NCI-H2196 treated with DMSO at 0.1 percent for 48 hours (cell line): Measurements from ENCODE around the gene PID1.

Source experiments
- DNase-seq: peaks from one replicate; lab custom pipeline; 2025; ENCODE audit not compliant: unreplicated experiment; lab: John Stamatoyannopoulos, UW

The PID1 gene

GRCh38 chr2:229127471-229127870, 143.6 kb downstream of the PID1 start:
- no peak for DNase-seq

GRCh38 chr2:229126066-229126465, 145.0 kb downstream of the PID1 start:
- DNase-seq: no peak

- DNase-seq: no peak
Observed at GRCh38 chr2:229124136-229124535, 147.0 kb downstream of the PID1 start.

GRCh38 chr2:229118927-229119326, 152.2 kb downstream of the PID1 start:
- DNase-seq: no peak

DNA sequence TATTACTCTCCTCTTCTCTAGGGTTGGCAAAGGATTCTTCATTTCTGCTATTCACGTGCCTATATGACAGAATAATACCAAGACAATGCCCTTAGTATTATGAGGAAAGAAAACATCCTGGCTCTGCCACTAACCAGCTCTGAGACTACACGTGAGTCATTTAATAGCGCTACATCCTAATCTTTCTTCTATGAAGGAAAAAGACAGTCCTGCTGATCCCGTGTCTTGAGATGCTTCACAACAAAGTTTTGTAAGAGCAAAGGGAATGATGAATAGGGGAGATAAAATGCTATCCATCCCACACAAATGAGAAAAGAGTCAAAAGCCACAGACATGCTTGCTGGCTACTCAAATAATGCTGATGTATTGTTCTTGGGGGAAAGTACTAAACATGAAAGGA, 152.8 kb downstream of the PID1 start:
- DNase-seq: no peak

- no peak for DNase-seq
Observed at GRCh38 chr2:229111744-229112143, 159.3 kb downstream of the PID1 start.

DNA sequence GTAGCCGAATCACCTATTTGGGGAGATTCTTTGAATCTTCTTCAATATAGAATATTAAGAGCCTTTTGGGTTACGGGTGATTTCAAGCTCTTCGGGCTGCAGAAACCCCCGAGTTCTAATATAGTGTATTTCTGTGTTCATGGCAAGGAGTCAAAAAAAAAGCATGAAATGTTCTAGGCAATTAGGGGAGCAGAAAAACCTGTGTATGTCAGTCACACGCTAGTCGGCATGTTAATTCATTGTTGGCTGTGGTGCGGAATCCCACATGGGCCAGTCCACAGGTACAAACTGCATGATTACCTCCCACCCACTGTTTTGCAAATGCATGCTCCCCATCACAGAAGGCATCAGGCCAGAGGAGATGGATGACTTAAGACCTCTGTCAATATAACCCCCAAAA, 161.9 kb downstream of the PID1 start:
- DNase-seq: no peak

GRCh38 chr2:229107601-229108000, 163.5 kb downstream of the PID1 start:
- no peak for DNase-seq

DNA sequence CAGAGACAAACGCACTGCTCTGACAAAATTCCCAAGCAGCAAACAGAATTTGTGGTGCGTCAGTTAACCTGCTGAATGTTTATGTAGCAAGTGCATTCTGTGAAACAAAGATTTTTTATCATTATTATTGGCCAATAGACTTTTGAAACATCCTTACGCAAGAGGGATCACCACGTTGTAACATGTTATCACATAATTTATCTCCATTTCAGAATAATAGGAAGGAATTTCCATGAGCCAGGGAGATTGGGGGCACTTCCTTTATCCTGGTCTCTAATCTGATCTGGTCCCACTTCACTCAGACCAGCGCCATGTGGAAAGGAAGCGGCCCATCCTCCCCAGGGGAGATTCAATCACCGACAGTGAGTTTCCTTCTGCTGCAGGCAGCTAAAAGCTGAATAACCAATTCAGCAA, 166.1 kb downstream of the PID1 start:
- DNase-seq: no peak

DNA sequence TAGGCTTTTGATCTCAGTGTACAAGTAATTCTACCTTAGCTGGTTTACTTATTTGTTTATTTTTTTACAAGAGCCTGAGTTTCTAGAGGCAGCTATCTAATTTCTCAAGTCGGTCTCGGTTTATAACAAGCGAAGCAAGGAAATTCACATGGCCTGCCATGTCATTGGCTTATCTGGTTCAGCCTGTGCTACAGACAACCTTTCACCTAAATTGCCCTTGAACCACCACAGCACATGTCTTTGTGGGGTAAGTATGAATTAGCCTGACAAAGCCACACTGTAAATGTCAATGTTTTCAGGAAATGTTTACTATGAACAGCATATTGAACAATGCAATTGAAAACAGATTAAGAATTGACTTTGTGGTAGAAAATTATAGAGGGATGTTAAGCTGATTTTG, 167.1 kb downstream of the PID1 start:
- no peak for DNase-seq

- DNase-seq: no peak
Observed at GRCh38 chr2:229101314-229101713, 169.8 kb downstream of the PID1 start.

DNA sequence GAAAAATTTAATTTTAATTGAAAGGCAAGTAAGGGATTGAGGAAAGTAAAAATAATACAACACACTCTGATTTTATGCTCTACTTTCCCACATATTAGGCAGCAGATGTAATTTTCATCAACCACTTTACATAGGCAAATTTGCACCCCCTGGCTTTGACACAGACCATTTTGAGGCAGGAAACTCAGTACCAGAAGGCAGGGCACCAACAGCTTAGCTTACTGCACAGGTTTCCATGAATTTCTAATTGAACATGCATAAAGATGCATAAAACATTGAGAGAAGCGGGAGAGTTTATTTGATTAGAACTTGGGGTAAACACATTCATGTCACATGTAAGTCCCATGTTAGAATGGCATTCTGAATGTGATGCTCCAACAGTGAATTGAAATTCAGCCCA, 171.9 kb downstream of the PID1 start:
- DNase-seq: no peak

DNA sequence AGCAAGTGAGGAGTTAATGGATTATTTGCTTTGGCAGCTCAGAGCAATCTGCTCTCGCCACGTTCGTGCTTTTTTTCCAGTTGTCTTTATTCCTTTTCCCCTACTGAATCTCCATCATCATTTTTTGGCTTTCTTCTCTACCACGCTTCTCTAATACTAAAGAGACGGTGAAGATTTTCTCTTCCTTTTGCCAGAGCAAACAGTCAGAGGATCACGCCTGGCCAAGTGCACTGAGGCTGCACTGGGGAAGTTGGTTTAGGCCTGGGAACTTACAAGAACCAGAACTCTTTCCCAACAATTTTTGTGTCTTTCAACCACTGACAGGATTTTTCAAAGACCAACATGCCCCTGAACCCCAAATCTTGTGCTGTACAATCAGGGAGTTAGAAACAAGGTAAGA, 172.3 kb downstream of the PID1 start:
- DNase-seq: no peak

- no peak for DNase-seq
Observed at GRCh38 chr2:229096409-229097066, 174.5 kb downstream of the PID1 start.

DNA sequence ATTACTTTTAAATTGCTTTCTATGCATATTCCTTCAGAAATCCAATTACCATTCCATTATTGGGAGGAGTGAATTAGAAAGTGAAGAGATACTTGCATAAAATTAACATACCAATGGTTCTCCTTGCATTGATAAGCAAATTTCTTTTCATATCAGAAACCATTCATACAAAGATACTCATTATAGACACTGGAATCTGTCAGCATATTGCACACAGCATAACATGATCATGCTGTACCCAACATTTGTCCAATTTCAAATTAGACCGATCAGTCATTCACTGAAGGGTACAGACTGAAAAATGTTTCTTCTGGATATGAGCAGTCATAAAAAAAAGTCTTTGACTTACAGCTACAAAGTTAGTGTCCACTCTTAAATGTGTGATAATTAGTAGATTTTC, 175.6 kb downstream of the PID1 start:
- DNase-seq: no peak

- no peak for DNase-seq
Observed at GRCh38 chr2:229090225-229090624, 180.9 kb downstream of the PID1 start.

- DNase-seq: no peak
Observed at GRCh38 chr2:229089776-229090175, 181.3 kb downstream of the PID1 start.

DNA sequence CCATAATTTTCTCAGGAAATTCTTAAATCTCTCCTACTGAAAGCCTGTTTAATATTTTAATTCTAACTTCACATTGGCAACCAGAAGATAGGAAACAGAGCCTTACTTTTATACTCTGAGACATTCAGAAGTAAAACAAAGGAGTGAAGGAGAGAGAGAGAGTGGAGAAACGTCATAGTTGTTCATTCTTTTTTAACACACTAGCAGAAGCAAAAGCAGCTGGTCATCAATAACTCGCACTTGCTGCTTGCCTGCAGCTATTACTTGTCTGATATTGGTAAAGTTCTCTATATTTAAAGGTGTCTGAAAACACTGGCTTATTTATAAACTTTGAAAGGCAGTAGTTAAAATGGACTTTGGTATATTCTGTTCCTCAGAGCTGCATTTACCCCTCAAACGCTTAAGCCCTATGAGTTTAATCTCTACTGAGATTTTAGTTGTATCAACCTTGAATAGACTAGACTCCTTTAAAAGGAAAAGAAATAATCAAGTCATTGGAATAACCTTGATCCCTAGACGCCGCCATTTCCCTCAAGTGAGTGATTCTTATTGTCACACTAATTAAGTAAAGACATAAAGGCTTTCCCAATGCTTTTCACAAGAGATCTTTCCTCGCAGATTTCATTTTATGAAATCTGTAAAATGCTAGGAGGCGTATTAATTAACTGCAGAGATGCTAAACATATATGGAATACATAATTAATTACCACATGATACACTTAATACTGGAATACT, 182.0 kb downstream of the PID1 start:
- no peak for DNase-seq

DNA sequence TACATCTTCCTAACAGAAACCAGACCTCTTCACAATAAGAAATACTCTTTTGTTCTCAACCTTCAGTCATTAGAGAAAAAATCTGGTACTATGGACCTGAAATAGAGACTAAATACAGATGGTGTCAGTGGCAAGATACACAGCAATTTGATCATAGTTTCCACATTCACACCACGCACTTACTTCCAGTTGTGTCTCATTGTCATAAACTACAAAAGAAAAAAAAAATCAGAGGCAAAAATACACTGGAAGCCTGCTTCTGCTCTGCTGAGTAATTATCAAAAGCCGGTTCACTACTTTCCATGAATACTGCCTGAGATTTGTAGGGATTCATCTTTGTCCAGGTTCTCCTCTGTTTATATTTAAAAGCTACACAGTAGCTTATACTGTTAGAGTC, 182.6 kb downstream of the PID1 start:
- DNase-seq: no peak

GRCh38 chr2:229087843-229088516, 183.1 kb downstream of the PID1 start:
- DNase-seq: no peak

- DNase-seq: no peak
Observed at GRCh38 chr2:229087267-229087666, 183.8 kb downstream of the PID1 start.

- DNase-seq: no peak
Observed at GRCh38 chr2:229085439-229085838, 185.6 kb downstream of the PID1 start.
